ENCODE results near the gene ATXN10.

GRCh38 chr22:45777852-45778375 is 106.3 kb downstream of the ATXN10 start:
- TF ChIP-seq, protein P1, sequence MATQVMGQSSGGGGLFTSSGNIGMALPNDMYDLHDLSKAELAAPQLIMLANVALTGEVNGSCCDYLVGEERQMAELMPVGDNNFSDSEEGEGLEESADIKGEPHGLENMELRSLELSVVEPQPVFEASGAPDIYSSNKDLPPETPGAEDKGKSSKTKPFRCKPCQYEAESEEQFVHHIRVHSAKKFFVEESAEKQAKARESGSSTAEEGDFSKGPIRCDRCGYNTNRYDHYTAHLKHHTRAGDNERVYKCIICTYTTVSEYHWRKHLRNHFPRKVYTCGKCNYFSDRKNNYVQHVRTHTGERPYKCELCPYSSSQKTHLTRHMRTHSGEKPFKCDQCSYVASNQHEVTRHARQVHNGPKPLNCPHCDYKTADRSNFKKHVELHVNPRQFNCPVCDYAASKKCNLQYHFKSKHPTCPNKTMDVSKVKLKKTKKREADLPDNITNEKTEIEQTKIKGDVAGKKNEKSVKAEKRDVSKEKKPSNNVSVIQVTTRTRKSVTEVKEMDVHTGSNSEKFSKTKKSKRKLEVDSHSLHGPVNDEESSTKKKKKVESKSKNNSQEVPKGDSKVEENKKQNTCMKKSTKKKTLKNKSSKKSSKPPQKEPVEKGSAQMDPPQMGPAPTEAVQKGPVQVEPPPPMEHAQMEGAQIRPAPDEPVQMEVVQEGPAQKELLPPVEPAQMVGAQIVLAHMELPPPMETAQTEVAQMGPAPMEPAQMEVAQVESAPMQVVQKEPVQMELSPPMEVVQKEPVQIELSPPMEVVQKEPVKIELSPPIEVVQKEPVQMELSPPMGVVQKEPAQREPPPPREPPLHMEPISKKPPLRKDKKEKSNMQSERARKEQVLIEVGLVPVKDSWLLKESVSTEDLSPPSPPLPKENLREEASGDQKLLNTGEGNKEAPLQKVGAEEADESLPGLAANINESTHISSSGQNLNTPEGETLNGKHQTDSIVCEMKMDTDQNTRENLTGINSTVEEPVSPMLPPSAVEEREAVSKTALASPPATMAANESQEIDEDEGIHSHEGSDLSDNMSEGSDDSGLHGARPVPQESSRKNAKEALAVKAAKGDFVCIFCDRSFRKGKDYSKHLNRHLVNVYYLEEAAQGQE (IDR thresholded peaks at IDR 0.05; ENCODE audit: insufficient read depth in 1 of 2, low read depth in 2 of 2, low read length in 2 of 2), result no peak
- no peak for TF ChIP-seq POLR2AphosphoS5 (IDR thresholded peaks at IDR 0.05; ENCODE audit: low read depth, low read length)

All from PFSK-1 (cell line).